Transverse colon (tissue), 3 donors: Measurements from ENCODE around the gene APBB2.

ENCODE experiments used
- POLR2A ChIP-seq: fragments of 450-650 bp; IDR thresholded peaks from one replicate; pipeline ENCODE4 v1.6.1; 2016; ENCODE audit warnings: antibody characterized with exemption, mild to moderate bottlenecking, moderate library complexity
- TF ChIP-seq, protein P1 (sequence below), 5 experiments: fragments of 200-600 bp in 3 of 5; fragments of 450-650 bp in 2 of 5; sonication (generic) in 3 of 5; IDR thresholded peaks; 1 replicate in 2 of 5; 2 replicates in 3 of 5; pipeline ENCODE4 v1.5.1; 2016 to 2017; ENCODE audit warnings: antibody characterized with exemption in 5 of 5, inconsistent platforms in 3 of 5, mild to moderate bottlenecking in 2 of 5, moderate library complexity in 1 of 5

- TF ChIP-seq, protein P1, sequence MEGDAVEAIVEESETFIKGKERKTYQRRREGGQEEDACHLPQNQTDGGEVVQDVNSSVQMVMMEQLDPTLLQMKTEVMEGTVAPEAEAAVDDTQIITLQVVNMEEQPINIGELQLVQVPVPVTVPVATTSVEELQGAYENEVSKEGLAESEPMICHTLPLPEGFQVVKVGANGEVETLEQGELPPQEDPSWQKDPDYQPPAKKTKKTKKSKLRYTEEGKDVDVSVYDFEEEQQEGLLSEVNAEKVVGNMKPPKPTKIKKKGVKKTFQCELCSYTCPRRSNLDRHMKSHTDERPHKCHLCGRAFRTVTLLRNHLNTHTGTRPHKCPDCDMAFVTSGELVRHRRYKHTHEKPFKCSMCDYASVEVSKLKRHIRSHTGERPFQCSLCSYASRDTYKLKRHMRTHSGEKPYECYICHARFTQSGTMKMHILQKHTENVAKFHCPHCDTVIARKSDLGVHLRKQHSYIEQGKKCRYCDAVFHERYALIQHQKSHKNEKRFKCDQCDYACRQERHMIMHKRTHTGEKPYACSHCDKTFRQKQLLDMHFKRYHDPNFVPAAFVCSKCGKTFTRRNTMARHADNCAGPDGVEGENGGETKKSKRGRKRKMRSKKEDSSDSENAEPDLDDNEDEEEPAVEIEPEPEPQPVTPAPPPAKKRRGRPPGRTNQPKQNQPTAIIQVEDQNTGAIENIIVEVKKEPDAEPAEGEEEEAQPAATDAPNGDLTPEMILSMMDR (IDR thresholded peaks at IDR 0.05), result no peak
- TF ChIP-seq POLR2A, result no peak
These were observed 42.5 kb upstream of the APBB2 start, which contains the start of gene UCHL1 for GRCh38 chr4:41256740-41257256.
